Stimulated activated CD4-positive, alpha-beta T cell treated with anti-CD3 and anti-CD28 coated beads, Interleukin-15, amount 100 ng/mL, for 24 hours (primary cell): ENCODE results near the gene MFRP.

Source experiments
- DNase-seq: peaks from one replicate; pipeline ENCODE4 v3.0.0-alpha.2; 2020

MFRP gene

DNA sequence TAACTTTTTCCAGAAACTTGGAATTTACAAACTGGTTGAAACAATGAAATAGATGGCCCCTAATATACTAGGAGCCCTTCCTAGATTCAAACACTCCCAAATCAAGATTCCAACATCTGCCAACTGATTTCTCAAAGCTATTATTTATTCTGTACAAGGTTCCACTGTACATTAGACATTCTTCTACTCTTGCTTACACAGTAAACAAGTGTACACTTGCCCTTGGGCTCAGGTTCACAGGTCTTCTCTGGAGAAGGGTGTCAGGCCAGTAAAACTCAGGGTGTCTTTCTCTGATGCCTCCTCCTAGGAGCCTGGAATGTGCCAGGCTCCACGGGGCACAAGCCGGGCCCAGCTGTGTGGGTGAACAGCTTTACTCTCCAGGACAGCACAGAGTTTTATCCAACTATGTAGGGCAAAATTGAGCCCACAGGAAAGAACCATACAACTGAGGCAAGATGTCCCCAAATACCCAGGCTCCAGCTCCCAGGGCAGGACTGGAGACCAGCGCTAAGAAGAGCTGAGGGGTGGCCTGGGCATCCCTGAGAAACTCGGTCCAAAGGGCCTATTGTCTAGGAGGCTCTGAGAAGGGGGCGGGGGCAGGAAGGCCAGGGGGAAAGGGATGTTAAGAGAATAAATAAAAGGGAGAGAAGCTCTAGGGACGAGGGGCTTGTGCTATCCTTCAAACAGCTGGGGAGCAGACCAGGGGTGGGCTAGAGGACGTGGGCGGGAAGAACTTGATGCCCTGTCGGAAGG is 8.8 kb upstream of the MFRP start:
- DNase-seq, result no peak

DNA sequence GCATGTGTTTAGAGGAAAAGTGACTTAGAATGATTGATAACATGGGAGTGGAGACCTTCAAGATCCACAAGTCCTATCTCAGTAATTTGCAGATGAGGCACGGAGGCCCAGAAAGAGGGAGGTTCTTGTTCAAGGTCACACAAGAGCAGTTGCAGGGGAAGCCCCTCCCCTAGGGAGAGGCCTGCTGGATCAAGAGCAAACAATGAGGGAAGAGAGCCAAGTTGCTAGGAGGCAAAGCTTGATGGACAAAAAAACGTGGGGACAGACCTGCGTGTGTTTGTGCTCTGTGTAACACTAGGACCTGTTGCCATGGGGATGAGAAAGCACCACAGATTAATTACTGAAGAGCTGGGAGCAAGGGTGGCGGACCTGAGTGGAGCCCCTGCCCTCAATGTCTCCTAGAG is 6.4 kb upstream of the MFRP start:
- DNase-seq, result no peak

DNA sequence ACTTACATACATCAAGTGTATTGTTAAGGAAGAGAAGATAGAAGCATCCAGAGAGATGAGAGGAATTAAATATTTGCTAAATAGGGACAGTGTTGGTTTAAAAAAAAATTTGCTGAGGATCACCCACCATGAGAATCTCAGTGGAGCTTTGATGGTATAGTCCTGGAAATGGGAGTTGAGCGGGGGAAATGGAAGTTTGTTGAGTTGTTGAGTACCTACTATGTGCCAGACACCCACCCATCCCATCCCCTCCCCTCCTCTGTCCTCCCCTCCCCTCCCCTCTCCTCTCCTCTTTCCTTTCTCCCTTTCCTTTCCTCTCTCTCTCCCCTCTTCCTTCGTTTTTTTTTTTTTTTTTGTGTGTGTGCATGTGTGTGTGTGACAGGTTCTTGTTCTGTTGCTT is 4.7 kb upstream of the MFRP start:
- DNase-seq, result no peak

DNA sequence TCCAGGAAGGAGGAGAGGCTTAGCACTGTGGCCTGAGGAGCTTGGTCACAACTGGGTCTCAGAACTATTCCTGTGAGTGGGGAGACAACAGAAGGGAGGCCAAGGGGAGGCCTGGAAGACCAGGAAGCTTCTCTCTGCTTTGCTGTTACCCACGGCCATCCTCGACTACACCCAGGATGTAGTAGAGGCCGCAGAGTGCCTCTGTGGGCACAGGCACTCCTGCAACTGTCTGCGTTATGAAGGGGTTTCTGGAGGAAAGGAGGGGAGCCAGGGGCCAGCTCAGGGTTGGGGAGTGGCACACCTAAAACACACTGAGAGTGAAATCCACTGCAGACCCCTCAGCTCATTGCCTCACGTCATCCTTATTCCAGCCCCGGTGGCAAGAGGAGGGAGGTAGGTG is 3.8 kb upstream of the MFRP start:
- DNase-seq, result no peak

DNA sequence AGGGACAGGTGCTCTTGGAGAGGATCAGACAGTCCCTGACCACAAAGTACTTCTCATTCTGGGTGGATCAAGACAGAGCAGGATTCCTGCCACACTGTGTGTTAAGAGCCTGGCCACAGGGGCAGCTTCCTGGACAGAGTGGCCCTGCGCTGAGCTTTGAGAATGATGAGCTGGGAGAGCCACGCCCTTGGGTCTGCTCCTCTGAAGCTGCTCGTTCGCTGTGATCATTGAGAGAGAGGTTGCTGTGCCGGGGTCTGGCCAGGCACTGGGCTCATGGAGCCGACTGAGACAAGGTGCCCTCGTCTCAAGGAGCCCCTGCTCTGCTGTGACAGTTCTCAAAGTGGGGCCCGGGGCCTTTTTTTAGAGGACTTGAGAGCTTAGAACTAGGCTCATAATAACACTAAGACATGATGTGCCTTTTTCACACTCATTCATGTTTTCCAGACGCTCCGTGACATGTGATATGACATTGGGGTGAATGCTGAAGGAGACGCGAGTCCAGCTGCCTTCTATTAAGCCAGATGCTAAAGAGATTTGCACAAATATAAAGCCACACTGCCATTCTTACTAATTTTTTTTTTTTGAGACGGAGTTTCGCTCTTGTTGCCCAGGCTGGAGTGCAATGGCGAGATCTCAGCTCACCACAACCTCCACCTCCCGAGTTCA is 1.6 kb upstream of the MFRP start:
- DNase-seq, result no peak

DNA sequence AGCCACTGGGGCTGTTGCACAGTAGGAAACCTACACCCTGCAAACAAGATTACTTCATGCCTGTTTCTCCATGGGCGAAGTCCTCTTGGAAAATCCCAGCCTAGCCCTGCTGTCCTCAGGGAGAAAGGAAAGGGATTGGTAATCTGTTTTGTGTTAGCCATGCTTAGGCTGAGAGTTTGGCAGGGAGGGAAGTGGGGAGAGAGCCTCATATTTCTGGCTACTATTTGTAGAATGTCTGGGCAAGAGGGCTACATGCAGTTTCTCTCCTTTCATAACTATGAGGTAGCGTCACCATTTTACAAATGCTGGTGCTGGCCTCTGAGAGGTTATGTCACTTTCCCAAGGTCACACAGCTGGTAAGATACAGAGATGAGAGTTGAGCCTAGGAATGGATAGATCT is 737 bp upstream of the MFRP start:
- no peak for DNase-seq

DNA sequence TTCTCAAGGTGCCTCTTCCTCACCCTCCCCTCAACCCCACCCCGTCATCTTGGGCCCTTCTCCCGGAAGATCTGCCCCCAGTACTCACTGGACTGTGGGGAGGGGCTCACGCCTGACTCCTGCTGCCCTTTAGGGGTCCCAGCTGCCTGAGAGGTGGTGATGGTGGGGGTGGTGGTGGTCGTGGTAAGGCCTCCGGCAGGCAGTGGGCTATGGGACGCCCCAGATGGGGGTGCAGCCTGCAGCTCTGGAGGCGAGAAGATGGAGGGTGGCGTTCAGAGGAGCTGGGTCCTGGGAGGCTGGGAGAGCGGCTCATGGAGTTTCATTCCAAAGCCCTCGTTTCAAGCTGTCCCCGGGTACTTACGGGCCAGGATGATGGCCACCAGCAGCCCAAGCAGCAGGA is 820 bp downstream of the MFRP start:
- no peak for DNase-seq

DNA sequence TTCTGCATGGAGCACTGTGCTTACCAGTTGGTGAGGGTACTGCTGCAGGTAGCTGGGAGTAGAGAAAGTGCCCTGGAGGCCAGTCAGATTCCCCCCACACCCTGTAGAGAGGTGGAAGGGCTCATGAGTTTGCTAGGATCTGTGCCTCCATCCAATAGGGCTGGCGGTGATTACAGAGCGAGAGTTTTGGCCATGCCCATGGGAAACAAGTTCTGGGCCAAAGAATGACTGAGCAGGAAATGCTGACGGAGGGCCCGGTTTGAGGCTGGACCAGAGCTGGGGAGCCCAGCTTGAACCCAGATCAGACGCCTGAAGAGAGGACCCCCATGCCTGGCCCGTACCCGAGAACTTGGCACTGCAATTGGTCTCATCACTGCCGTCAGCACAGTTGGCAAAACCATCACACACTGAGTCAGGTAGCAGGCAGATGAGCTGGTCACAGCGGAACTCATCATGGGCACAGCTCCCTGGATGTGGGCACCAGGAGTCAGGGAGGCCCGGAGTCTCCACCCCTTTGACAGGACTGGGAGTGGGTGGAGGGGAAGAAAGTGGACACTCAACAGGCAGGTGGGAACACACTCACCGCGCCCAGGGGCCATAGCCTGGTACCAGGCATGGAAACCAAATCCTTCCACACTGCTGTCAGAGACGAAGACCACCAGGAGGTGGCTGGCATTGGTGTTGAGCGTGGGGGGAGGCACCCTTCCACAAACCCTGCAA is 2.1 kb downstream of the MFRP start:
- DNase-seq, result no peak

DNA sequence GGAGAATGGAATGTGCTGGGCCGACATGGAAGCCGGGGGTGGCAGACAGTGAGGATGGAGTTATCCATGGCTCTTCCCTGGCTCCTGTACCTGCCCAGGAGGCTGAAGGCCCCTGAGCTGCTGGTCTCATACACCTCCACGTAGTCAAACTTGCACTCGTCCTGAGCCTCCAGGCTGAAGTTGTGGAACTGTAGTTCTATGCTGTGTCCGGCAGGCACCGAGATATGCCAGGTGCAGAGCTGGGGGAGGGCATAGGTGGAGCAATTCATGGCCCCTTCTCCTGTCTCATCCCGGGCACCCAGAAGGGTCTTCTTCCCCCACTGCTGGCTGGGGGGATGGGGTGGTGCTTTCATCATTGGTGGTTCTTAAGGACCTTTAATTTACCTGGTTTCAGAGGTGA is 2.8 kb downstream of the MFRP start:
- no peak for DNase-seq

DNA sequence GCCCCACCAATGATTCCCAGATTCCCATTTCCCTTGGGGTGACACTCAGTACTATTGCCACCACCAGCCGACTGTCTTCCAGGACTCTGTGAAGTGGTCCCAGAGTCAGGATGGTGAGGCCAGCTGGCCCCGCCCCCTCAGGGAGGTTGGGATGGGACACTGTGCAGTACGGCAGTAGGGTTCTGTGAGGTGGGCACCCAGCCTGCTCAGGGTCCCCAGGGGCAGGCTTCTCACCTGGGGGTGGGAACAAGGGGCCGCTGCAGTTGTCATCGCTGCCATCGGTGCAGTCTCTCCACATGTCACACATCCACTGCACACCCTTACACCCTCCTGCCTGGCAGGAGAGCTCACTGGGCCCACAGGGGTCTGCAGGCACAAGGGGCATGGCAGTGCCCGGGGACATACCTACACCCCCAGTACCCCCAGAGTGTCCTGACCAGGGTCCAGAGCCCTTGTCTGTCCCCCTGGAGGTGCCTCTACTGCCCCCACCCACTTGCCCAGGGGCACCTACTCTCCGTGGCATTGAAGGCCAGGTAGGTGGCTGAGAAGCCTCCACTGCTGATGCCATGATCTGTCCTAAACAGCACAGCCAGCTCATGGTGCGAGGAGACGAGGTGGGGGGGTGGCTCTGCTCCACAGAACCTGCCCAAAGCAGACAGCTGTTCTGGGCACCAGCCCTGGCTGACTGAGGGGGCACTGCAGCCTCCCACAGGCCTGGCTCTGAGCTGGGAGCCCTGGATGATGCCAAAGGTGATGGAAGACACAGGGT is 4.0 kb downstream of the MFRP start:
- no peak for DNase-seq

DNA sequence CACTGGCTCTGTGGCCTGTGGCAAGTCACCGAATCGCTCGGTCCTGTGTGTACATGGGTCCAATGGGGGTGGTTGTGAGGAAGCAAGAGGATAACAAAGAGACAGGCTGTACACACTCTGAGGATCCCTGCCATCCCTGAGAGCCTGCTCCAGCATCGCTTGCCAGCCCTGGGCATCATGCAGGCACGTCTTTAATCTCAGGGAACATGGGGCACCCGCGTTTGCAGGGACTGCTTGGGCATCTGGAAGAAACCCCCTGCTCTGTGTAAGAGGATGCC is 4.5 kb downstream of the MFRP start:
- no peak for DNase-seq

DNA sequence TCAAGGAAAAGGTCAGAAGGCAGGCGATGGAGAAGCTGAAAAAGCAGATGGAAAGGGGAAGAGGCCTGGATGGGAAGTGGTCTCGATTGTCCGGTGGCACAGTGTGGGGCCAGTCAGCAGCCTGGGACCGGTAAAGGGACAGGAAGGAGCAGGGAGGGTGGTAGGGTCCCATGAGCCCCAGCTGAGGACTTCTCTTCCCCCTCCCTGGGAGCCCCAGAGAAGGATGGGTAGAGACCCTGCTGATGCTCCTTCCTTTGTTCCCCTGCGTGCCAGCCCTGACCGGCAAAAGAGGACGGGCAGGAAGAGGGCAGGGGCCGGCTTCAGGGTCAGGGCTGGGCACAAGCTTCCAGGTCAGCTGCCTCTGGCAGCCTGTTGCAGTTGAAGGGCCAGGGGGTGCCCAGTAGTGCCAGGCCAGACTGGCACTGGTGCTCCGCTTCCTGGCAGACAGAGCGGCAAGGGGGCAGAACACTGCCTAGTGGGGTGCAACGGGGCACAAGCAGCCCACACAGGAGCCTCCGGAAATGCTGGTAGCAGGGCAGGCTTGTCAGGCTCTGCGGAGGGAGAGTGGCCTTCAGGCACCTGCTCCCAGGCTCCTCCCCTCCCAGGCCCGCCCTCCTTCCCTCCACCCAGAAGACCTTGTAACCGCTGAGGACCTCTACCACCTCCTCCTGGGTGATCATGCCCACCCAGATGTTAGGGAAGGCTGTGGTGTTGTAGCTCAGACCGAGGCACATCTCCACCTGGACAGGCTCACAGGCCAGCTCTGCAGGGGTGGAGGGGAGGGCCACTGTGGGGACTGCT is 5.1 kb downstream of the MFRP start:
- no peak for DNase-seq

DNA sequence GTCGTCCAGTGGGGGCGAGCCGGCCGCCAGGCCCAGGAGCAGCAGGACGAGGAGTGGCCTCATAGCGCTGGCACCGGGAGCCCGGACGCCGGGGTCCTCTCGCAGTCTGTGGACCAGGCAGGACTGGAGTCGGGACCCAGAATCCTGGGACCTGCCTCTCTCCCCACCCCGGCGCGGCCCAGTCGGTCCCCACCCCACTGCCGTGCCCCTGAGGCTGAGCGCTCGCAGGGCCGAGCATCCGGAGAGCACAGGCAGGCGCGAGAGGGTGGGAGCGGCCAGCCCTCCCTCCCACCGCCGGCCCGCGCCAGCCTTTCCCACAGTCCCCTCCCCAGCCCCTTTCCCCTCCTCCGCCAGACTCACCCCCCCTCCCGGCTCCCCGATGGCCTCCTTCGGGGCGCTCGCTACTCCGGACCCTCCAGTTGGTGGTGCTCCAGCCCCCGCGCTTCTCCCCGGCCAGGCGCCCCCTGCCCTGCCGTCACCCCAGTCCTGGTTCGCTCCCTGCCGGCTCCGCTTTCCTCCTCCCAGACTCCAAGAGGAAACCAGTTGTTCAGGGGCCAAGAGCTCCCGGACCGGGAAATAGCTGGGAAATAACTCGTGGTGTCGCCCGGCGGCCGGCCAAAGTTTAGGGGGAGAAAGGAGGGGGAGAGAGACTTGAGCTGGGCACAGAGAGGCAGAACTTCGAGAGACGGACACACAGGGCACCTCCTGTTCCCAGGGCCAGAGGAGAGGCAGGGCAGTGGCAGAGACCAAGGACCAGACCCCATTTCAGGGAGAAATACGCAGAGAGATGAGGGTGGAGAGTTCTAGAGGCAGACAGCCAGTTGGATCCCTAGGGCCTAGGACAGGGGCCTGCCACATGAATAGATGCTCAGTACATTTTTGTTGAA is 5.9 kb downstream of the MFRP start, which contains the start of gene C1QTNF5:
C1QTNF5 (minus strand) TSS at position 549 of the 887 bp plus-strand sequence; CDS start at position 63, 486 bp downstream.
- no peak for DNase-seq

DNA sequence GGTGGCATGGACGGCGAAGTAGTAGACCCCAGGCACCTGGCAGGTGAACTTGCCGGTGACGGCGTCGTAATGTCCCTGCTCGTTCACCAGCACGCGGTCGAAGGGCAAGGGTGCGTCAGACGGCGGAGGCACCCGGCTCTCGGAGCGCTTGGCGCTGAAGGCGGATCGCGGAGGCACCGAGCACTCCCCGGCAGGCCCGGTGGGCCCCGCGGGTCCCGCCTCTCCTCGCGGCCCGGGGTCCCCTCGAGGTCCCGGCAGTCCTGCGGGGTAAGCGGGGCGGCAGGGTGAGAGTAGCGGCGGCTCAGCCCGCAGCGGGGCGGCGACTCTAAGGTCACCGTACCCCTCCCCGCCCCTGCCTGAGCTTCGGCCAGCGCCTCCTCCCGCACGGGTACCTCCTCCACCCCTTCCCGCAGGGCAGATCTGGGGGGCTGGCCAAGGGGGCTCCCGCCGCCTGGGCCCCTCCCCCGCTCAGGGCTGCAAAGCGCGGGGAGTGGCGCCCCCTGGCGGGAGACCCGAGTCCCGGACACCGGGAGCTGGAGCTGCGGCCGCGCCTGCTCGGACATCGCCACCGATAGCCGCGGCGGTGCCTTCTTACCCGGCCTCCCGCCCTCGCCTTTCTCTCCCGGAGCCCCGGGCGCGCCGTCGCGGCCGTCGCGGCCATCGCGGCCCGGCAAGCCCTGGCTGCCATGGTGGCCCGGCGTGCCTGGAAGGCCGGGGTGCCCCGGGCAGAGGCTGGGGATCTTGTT is 6.7 kb downstream of the MFRP start:
- DNase-seq, result peak; percentile 63

DNA sequence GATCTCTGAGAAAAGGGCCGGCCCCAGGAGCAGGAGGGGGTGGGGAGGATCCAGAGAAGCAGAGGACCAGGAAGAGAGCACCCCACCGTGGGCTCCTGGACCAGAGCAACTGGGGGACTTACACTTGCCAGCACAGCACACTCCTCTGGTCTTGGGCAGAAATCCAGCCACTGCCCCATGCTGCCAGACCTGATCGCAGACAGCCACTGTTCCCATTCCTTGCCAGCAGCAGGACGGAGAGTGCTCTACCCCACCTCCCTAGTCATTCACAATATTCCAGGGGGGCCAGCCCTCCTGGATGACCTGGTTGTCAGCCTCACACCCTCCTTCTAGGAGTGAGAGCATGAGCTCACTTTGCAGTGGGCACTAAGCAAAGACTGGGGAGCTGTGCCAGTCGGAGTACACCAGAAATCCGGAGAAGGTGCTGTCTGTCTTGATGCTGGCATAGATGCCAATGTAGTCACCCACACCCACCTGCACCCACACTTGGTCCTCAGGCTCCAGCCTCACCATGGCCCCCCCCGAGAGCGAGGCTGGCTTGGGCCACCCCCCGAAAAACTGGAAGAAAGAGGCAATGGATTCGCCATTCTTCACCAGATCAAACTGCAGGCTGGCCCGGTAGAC is 7.4 kb downstream of the MFRP start:
- no peak for DNase-seq

DNA sequence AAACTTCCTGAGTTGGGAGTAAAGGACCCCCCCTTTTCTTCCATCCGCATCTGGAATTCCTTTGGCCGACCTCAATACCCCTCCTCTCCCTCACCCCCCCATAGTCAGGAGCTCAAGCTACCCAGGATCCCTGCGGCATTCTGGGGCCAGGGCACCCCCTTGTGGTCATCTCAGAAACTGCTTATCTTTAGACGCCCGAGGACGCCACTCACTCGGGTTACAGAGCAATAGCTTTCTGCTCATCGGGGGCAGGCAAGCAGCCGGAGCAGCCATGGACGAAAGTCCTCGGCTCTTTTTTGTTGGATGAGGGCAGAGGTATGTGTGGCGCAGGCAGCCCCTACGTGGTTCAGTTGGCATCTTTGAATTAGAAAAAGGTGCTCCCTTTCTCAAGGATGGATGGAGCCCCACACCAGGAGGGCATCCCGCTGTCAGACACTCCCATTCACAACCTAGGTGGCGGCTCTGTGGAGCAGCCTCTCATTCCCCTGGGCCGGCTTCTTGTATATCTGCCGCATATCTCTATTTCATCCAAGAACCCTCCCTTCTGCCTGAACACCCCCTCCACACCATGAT is 8.1 kb downstream of the MFRP start:
- DNase-seq, result peak; percentile 77

DNA sequence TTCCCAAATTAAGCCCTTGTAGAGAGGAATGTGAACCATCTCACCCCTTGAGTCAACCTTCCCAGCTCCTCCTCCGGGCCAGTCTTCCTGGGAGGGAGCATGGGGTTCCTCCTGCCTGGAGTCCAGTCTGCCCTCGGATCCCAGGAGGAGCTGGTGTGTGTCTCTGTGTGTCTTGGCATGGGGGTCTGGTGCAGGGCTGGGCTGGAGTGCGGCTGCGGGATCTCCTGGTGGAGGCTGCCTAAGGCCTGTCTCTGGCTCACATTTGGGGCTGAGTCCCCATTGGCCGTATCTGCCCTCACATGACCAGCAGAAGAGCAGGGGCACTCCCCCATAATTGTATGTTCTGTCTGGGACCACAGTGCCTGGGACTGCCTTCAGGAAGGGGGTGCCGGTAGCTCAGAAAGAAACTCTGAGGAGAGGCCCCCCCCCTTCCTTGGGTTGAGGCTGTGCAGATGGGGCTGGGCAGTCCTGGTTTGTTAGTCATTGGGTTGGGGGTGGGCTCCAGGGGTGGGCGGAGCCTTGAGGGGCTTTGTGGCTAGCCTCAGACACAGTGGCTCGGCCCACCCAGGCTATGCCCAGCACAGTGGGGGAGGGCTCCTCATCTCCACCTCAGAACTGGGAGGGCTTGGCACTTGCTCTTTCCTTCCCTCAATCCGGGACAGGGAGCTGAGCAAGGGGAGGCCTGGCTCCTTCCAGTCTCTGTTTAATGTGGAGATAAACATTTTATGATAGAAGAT is 8.8 kb downstream of the MFRP start:
- no peak for DNase-seq

DNA sequence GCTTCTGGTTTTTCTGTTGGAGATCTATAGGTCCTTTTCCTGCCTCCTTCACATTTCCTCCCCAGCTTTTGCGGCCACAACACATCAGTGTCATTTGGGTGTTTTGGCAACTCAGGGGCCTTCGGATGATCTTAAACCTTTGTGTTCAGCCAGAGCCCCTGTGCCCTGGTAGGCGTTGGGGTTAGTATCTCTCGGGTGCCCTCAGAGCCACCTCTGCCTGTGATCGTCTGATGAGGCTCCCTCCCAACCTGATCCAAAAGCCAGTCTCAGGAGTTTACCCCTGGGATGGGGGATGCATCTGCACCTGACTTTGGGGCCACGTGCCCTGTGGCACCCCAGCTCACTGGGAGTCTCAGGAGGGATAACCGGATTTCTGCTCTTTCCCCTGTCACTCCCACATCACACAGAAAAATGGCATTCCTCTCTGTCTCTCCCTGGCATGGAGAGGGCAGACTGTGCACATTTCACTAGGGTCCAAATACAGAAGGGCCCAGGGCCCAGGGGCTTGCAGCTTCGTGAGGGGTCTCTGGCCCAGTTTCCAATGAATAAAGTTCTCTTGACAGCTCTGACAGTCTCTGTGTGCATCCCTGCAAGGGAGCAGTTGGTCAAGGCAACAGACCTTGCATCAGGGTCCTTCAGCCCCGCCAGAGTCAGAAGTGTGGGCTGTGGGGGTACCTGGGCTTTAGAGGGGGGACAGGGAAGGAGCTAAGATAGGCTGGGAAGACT is 9.6 kb downstream of the MFRP start:
- no peak for DNase-seq
